Mesenchymal stem cell (in vitro differentiated cells and primary cell): ENCODE measurements around the gene MLANA.

ENCODE experiments used
- DNase-seq: peaks from one replicate; pipeline ENCODE4 v3.0.0-alpha.2; 2013
- H2AFZ ChIP-seq: one replicate; pipeline ENCODE4 v1.6.1; 2013; ENCODE audit warnings: low read depth, mild to moderate bottlenecking, control low read depth, inconsistent platforms, low read length, moderate library complexity
- H2AK5ac ChIP-seq: 2 replicates; pipeline ENCODE4 v1.6.1; 2013; ENCODE audit warnings: low read length, moderate library complexity, mild to moderate bottlenecking, inconsistent platforms; ENCODE audit not compliant: severe bottlenecking
- H2BK120ac ChIP-seq: one replicate; pipeline ENCODE4 v1.6.1; 2013; ENCODE audit warnings: low read depth, mild to moderate bottlenecking, inconsistent platforms, low read length, moderate library complexity
- H2BK12ac ChIP-seq, 2 experiments: one replicate each; pipeline ENCODE4 v1.6.1; 2013; ENCODE audit warnings: inconsistent platforms in 2 of 2, low read length in 2 of 2, mild to moderate bottlenecking in 2 of 2, moderate library complexity in 2 of 2, control low read depth in 1 of 2
- H2BK15ac ChIP-seq: one replicate; pipeline ENCODE4 v1.6.1; 2013; ENCODE audit warnings: mild to moderate bottlenecking, low read depth, inconsistent platforms; ENCODE audit not compliant: poor library complexity, severe bottlenecking
- H2BK5ac ChIP-seq: 2 replicates; pipeline ENCODE4 v1.6.1; 2013; ENCODE audit warnings: low read depth, mild to moderate bottlenecking, low read length, control low read depth, inconsistent platforms; ENCODE audit not compliant: poor library complexity, severe bottlenecking
- H3K14ac ChIP-seq, 2 experiments: one replicate each; pipeline ENCODE4 v1.6.1; 2013; ENCODE audit warnings: inconsistent platforms in 2 of 2, low read length in 2 of 2, control low read depth in 1 of 2, mild to moderate bottlenecking in 1 of 2, moderate library complexity in 1 of 2
- H3K18ac ChIP-seq, 2 experiments: one replicate each; pipeline ENCODE4 v1.6.1; 2013; ENCODE audit warnings: inconsistent platforms in 2 of 2, low read length in 2 of 2, control low read depth in 1 of 2, low read depth in 1 of 2, mild to moderate bottlenecking in 1 of 2
- H3K23ac ChIP-seq, 2 experiments: one replicate each; pipeline ENCODE4 v1.6.1; 2013; ENCODE audit warnings: inconsistent platforms in 2 of 2, low read length in 2 of 2, mild to moderate bottlenecking in 2 of 2, moderate library complexity in 2 of 2, control low read depth in 1 of 2
- H3K27ac ChIP-seq: 2 replicates; pipeline ENCODE4 v1.5.1; 2013; ENCODE audit warnings: mild to moderate bottlenecking, moderate library complexity, low read length, control low read depth, inconsistent platforms; ENCODE audit not compliant: poor library complexity, severe bottlenecking
- H3K27me3 ChIP-seq, 2 experiments: 2 replicates each; pipeline versions ENCODE4 v1.6.1 to v1.7.0; 2013; ENCODE audit warnings: low read length in 2 of 2, mild to moderate bottlenecking in 2 of 2, moderate library complexity in 2 of 2, control low read depth in 1 of 2, inconsistent platforms in 1 of 2; ENCODE audit not compliant: control insufficient read depth in 1 of 2, insufficient read depth in 1 of 2
- H3K36me3 ChIP-seq, 2 experiments: 2 replicates each; pipeline versions ENCODE4 v1.6.1 to v1.7.0; 2013; ENCODE audit warnings: low read length in 2 of 2, control low read depth in 1 of 2, inconsistent platforms in 1 of 2, low read depth in 1 of 2, mild to moderate bottlenecking in 1 of 2; ENCODE audit not compliant: insufficient read depth in 2 of 2, control insufficient read depth in 1 of 2
- H3K4ac ChIP-seq, 2 experiments: one replicate each; pipeline ENCODE4 v1.6.1; 2013; ENCODE audit warnings: inconsistent platforms in 2 of 2, low read length in 2 of 2, mild to moderate bottlenecking in 2 of 2, moderate library complexity in 2 of 2, control low read depth in 1 of 2, low read depth in 1 of 2
- H3K4me1 ChIP-seq: 2 replicates; pipeline ENCODE4 v1.6.1; 2013; ENCODE audit warnings: low read depth, low read length, control low read depth; ENCODE audit not compliant: control insufficient read depth, insufficient read depth
- H3K4me2 ChIP-seq: 2 replicates; pipeline ENCODE4 v1.6.1; 2013; ENCODE audit warnings: low read length, mild to moderate bottlenecking, inconsistent platforms; ENCODE audit not compliant: poor library complexity, severe bottlenecking
- H3K4me3 ChIP-seq, 2 experiments: 2 replicates each; pipeline versions ENCODE4 v1.5.1 to v1.7.0; 2013; ENCODE audit warnings: low read length in 2 of 2, mild to moderate bottlenecking in 2 of 2, control low read depth in 1 of 2, low read depth in 1 of 2; ENCODE audit not compliant: insufficient read depth in 1 of 2
- H3K79me1 ChIP-seq: replicated peaks from 2 replicates; pipeline ENCODE4 v1.6.1; 2013; ENCODE audit warnings: mild to moderate bottlenecking, control low read depth, low read length, inconsistent platforms; ENCODE audit not compliant: poor library complexity, severe bottlenecking
- H3K9ac ChIP-seq: 2 replicates; pipeline ENCODE4 v1.7.0; 2013; ENCODE audit warnings: mild to moderate bottlenecking, low read length, moderate library complexity
- H3K9me3 ChIP-seq: 2 replicates; pipeline ENCODE4 v1.7.0; 2013; ENCODE audit warnings: mild to moderate bottlenecking, low read length; ENCODE audit not compliant: control insufficient read depth
- H4K8ac ChIP-seq: one replicate; pipeline ENCODE4 v1.6.1; 2013; ENCODE audit warnings: inconsistent platforms, mild to moderate bottlenecking, low read length, moderate library complexity
- H4K91ac ChIP-seq: one replicate; pipeline ENCODE4 v1.6.1; 2013; ENCODE audit warnings: mild to moderate bottlenecking, low read length, inconsistent platforms
- whole genome bisulfite sequencing: methylation state at CpG from one replicate; pipeline ENCODE4 v1.1.7; 2013; ENCODE audit warnings: mixed read lengths; 5-methylcytosine and 5-hydroxymethylcytosine counted together

The MLANA gene

GRCh38 chr9:5848372-5848882 is 42.3 kb upstream of the MLANA start:
- Histone ChIP-seq H2AK5ac (no peak overlapping the region), H3K27ac (no peak overlapping the region), H3K4me1 (peaks cover 12% of the 10 kb centered on the region), H2AFZ (no peak overlapping the region), H3K4me2 (no peak overlapping the region), H4K8ac (no peak overlapping the region), H2BK15ac (no peak overlapping the region), H3K14ac (no peak overlapping the region), H3K79me1 (no peaks in the 10 kb centered on the region), H3K9ac (no peak overlapping the region), H3K27me3 (no peaks in the 10 kb centered on the region), H3K4ac (no peak overlapping the region), H4K91ac (peak overlapping the region; percentile 37), H3K36me3 (no peaks in the 10 kb centered on the region), H3K9me3 (no peaks in the 10 kb centered on the region), H2BK12ac (peak overlapping the region in 1 of 2 experiments; percentile 75), H3K18ac (peak overlapping the region in 1 of 2 experiments; percentile 67), H2BK5ac (no peak overlapping the region), H3K4me3 (no peak overlapping the region), H3K23ac (no peak overlapping the region), H2BK120ac (no peak overlapping the region)
- WGBS: 78% methylated on average over 2 of the region's 3 CpGs
- DNase-seq: no peak

GRCh38 chr9:5850724-5851122 is 40.0 kb upstream of the MLANA start:
- peak overlapping the region; percentile 55 to 64 for H3K18ac ChIP-seq
- H3K4me3 ChIP-seq: no peak overlapping the region
- peaks cover 5% of the 10 kb centered on the region for H3K4me1 ChIP-seq
- no peak for DNase-seq
- H3K27me3 ChIP-seq: no peaks in the 10 kb centered on the region
- peak overlapping the region; percentile 84 for H4K91ac ChIP-seq
- H3K9me3 ChIP-seq: no peaks in the 10 kb centered on the region
- no peaks in the 10 kb centered on the region for H3K79me1 ChIP-seq
- H3K9ac ChIP-seq: peak overlapping the region; percentile 72
- H2BK5ac ChIP-seq: no peak overlapping the region
- no peak overlapping the region for H3K23ac ChIP-seq
- H3K14ac ChIP-seq: no peak overlapping the region
- no peaks in the 10 kb centered on the region for H3K36me3 ChIP-seq
- H2AFZ ChIP-seq: no peak overlapping the region
- H3K4me2 ChIP-seq: no peak overlapping the region
- H3K4ac ChIP-seq: peak overlapping the region in 1 of 2 experiments; percentile 32
- no peak overlapping the region for H3K27ac ChIP-seq
- H2AK5ac ChIP-seq: peak overlapping the region; percentile 88
- peak overlapping the region; percentile 54 for H2BK120ac ChIP-seq
- H2BK12ac ChIP-seq: peak overlapping the region; percentile 38 to 51
- H4K8ac ChIP-seq: peak overlapping the region; percentile 40
- no peak overlapping the region for H2BK15ac ChIP-seq

GRCh38 chr9:5851445-5851844 is 39.2 kb upstream of the MLANA start:
- Histone ChIP-seq H3K4ac (no peak overlapping the region), H3K9me3 (no peaks in the 10 kb centered on the region), H3K4me1 (peaks cover 4% of the 10 kb centered on the region), H3K23ac (no peak overlapping the region), H2BK15ac (no peak overlapping the region), H2BK120ac (no peak overlapping the region), H4K91ac (no peak overlapping the region), H4K8ac (no peak overlapping the region), H2AK5ac (no peak overlapping the region), H3K18ac (no peak overlapping the region), H2BK5ac (no peak overlapping the region), H2BK12ac (peak overlapping the region in 1 of 2 experiments; percentile 31), H3K79me1 (no peaks in the 10 kb centered on the region), H3K4me3 (no peak overlapping the region), H3K14ac (no peak overlapping the region), H3K9ac (peak overlapping the region; percentile 72), H3K27ac (peak overlapping the region; percentile 25), H3K36me3 (no peaks in the 10 kb centered on the region), H3K27me3 (no peaks in the 10 kb centered on the region), H3K4me2 (no peak overlapping the region), H2AFZ (no peak overlapping the region)
- DNase-seq: peak; percentile 83
- WGBS: 85% methylated on average over 2 of the region's 2 CpGs

GRCh38 chr9:5852987-5853386 is 37.7 kb upstream of the MLANA start:
- Histone ChIP-seq H3K9ac (no peak overlapping the region), H3K4me1 (peaks cover 4% of the 10 kb centered on the region), H2BK120ac (no peak overlapping the region), H3K4ac (no peak overlapping the region), H2AK5ac (no peak overlapping the region), H3K4me2 (no peak overlapping the region), H3K4me3 (no peak overlapping the region), H2AFZ (no peak overlapping the region), H3K9me3 (no peaks in the 10 kb centered on the region), H3K79me1 (no peaks in the 10 kb centered on the region), H2BK12ac (peak overlapping the region in 1 of 2 experiments; percentile 39), H4K91ac (no peak overlapping the region), H3K18ac (no peak overlapping the region), H4K8ac (no peak overlapping the region), H3K14ac (no peak overlapping the region), H3K27ac (no peak overlapping the region), H3K36me3 (no peaks in the 10 kb centered on the region), H3K23ac (no peak overlapping the region), H3K27me3 (no peaks in the 10 kb centered on the region), H2BK15ac (no peak overlapping the region), H2BK5ac (no peak overlapping the region)
- no peak for DNase-seq
- WGBS: 82% methylated on average over 1 of the region's 1 CpG
